ENCODE measurements around the gene KMT2E.
A peak's percentile ranks its signal among the peaks of the same experiment; 100 is the strongest.
"Not testable (repeated sequence)": the region's sequence is repeated elsewhere in the genome, so short reads cannot be mapped to it uniquely, and the experiment has no call there.

Gene KMT2E

GRCh38 chr7:104983578-104984539, 30.1 kb upstream of the KMT2E start:
- DNase-seq: peak; percentile 93

- DNase-seq: peak; percentile 59
Observed at GRCh38 chr7:104984585-104985258, 29.3 kb upstream of the KMT2E start.

DNA sequence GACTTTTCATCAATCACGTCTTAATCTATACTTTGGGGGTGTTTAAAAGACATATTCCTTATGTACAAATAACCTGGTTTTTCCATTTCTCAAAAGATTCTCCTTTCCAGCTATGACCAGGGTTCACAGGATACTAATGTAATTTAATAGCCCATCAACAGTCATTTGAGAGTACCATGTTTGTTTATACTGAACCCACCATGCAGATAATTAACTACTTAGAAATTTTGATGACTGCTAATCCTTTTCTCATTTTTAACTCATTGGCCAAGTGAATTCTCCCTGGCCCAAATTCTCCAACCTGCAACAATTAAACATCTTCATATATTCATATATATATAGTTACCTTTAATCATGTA, 28.8 kb upstream of the KMT2E start:
- peak; percentile 32 for DNase-seq

DNA sequence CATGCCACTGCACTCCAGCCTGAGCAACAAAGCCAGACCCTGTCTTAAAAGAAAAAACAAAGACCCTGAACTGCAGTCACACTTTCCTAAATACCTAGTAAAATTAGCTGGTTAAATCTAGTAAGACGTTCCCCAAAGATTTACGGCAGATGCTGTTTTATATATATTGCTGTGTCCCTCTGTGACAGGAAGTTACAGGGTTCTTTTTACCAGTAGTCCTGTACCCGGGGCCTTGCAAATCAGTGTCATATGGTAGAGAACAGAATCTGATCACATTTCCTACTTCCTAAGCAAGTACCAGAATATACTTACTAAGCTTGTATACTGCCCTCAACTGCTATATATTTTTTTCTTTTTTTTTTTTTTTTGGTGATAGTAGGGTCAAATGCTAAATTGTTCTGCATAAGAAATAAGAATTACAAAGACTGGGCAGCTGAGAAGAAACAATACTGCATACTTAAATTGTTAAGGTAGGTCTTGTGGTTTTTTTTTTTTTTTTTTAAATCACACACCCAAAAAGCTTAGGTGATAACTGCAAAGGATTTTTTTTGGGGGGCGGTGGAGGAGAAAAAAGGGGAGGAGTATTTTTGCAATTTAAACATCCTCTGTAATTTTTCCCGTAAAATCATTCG, 27.3 kb upstream of the KMT2E start:
- no peak for DNase-seq

- DNase-seq: not testable (repeated sequence)
Observed at GRCh38 chr7:104987403-104987802, 26.6 kb upstream of the KMT2E start.

- no peak for DNase-seq
Observed at GRCh38 chr7:104990983-104991382, 23.0 kb upstream of the KMT2E start.

DNA sequence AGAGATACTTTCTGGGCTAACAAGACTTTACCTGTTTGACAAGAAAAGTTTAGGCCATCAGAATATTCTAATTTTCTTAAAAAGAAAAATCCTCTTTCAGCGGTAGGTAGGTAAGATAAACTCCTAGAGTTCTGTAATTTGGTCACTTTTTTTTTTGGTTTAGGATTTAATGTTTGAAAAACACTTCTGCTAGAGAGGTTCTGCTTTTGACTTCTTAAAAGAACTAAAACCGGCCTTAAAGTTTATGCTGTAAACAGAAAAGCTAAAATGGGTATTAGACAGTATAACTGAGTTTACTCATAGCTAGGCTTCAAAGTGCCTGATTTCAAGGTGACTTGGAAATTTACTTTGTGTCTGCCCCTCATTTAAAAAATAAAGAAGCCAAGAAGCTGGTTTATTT, 21.7 kb upstream of the KMT2E start:
- DNase-seq: no peak

GRCh38 chr7:104993217-104993862, 20.7 kb upstream of the KMT2E start:
- DNase-seq: no peak

DNA sequence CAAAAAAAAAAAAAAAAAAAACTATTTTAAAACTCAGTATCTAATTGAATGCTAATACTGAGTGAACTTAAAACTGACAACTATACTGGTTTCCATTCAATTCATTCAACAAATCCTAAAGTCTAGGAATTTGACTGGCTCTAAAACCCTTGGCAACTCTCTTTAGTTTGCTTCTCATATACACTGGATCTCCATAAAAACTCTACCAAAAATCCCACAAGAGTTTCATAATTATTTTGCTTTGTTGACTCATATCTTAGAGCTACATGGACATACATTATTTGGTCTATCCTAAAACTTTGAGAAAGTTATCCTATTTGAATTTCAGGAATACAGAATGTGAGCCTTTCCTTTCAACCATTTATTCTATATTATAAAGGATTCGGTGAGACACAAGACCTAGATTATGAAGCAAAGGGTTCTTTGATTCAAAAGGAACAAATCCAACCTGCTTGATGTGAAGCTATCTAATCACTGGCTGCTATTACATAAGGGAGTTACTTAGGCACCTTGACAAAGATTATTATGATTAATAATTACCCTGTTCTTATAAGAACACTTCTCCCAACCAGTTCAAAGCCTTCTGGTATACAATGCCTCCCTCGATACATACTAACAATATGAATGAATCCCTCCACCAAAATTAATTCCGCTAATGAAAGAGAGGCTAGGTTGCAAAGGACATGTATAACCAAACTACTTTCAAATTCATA, 15.8 kb upstream of the KMT2E start:
- no peak for DNase-seq

- DNase-seq: no peak
Observed at GRCh38 chr7:105000200-105000599, 13.8 kb upstream of the KMT2E start.

DNA sequence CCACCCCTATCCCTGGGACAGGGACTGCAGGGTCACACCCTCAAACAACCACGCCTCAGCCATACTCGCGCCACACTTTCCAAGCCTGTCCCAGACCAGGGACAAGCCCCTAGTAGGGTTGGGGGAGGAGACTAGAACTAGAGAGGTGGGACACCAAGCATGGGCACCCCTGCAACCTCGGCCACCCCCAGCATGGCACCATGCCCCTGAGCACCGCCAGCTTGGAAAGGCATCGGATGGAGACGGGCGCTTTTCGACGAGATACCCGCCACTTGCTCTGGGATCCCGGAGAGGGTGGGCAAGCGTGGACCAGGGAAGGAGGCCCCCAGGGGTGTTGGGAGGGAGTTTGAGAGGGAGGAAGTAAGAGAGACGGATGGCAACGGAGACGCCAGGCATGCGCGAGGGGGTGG, 13.1 kb upstream of the KMT2E start:
- no peak for DNase-seq

DNA sequence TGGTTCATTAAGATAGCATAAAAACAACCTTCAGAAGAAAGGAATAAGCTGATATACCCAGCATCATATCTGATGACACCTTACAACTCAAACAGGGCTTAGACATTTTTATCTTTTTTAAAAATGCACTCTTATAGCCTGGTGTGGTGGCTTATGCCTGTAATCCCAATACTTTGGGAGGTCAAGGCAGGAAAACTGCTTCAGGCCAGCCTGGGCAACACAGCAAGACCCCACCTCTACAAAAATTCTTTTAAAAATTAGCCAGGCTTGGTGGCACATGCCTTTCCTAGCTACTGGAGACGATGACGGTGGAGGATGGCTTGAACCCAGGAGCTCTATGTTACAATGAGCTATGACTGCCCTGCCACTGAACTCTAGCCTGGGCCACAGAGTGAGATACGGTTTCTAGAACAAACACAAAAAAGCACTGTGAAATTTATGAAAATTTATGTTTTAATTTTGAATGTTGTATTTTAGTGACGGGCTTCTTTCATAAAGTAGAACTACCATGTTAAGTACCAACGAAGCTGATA, 12.3 kb upstream of the KMT2E start:
- no peak for DNase-seq

DNA sequence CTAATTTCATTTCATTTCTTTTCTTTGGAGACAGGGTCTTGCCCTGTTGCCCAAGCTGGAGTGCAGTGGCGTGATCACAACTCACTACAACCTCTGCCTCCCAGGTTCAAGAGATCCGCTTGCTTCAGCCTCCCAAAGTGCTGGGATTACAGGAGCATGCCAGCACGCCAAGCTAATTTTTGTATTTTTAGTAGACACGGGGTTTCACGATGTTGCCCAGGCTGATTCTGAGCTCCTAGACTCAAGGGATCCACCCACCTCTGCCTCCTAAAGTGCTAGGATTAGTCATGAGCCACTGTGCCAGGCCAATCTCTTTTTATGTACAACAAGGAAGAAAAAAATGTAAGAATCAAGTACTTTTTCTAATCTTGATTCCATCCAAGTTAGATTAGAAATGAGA, 10.7 kb upstream of the KMT2E start:
- DNase-seq: no peak

DNA sequence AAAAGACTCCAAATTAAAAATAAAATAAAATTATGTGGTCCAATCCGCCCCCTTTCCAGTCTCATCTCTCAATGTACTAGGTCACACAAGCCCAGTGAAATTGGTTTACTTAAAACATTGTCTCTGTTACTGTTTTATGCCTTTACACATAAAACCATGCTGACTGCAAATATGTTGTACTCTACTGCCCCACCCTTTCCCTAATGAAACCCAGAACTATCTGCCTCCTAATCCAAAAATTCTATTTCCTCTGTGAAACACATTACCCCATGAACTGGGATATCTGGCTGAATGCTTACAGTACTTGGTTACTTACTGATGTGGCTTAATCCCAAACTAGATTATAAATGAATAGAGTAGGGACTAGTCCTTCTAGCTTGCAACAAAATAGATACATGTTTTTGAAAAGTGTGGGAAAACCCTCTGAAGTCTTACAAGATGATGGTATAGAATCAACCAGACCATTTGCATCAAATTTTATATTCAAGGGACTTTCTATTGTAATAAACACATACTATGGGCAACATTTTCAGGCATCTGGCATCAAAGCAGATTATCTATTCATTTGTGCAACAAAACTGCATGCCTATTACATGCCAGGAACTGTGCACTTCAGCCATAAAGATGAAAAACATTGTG, 10.0 kb upstream of the KMT2E start:
- no peak for DNase-seq

- not testable (repeated sequence) for DNase-seq
Observed at GRCh38 chr7:105005006-105005405, 9.0 kb upstream of the KMT2E start.

DNA sequence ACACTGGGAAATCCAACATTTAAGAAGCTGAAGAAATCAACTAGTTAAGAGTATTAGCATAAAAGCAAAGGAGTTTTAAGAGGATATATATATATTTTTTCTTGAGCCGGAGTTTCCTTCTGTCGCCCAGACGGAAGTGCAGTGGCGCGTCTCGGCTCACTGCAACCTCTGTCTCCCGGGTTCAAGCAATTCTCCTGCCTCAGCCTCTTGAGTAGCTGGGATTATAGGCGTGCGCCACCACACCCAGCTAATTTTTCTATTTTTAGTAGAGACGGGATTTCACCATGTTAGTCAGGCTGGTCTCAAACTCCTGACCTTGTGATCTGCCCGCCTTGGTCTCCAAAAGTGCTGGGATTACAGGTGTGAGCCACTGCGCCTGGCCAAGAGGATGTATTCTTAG, 8.5 kb upstream of the KMT2E start:
- DNase-seq: not testable (repeated sequence)

DNA sequence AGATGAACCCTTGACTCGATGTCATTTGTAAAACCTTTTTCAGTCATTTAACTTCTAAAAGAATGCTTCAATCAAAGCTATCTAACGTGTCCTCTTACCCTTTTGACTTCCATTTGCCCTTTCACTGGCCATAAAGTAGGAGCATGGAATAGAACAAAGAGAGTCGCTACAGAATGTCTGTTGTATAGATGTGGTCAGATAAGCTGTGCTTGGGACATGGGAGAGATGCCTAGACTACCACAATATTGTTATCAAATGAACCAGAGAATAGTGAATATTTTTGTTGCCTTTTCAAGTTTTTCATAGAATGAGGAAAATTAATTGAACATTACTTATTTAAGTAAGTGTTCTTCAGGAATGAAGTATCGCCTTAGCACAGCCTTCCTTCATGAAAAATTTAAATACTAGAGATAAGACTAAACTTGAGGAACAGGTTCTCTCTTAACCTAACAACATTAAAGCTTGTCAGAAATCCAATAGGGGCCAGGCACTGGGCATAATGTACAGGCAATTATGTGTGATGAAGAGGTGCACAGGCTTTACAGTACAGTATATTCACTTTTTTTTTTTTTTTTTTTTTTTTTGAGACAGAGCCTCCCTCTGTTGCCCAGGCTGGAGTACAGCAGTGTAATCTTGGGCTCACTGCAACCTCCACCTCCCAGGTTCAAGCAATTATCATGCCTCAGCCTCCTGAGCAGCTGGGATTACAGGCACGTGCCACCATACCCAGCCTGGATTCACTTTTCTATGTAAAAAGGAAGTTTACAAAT, 7.5 kb upstream of the KMT2E start:
- no peak for DNase-seq

DNA sequence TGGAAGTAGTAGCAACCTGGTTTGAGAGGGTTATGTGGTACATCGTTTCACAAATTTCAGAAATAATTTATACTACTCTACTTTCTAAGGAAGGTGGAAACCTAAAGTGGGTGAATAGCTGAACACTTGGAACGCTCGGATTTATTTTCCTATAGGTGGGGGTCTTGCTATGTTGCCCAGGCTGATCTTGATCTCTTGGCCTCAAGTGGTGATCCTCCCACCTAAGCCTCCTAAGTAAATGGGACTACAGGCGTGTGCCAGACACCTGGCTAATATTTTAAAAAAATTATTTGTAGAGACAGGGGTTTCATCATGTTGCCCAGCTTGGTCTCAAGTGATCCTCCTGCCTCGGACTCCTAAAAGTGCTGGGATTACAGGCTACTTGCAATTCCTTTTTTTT, 6.7 kb upstream of the KMT2E start:
- DNase-seq: no peak

DNA sequence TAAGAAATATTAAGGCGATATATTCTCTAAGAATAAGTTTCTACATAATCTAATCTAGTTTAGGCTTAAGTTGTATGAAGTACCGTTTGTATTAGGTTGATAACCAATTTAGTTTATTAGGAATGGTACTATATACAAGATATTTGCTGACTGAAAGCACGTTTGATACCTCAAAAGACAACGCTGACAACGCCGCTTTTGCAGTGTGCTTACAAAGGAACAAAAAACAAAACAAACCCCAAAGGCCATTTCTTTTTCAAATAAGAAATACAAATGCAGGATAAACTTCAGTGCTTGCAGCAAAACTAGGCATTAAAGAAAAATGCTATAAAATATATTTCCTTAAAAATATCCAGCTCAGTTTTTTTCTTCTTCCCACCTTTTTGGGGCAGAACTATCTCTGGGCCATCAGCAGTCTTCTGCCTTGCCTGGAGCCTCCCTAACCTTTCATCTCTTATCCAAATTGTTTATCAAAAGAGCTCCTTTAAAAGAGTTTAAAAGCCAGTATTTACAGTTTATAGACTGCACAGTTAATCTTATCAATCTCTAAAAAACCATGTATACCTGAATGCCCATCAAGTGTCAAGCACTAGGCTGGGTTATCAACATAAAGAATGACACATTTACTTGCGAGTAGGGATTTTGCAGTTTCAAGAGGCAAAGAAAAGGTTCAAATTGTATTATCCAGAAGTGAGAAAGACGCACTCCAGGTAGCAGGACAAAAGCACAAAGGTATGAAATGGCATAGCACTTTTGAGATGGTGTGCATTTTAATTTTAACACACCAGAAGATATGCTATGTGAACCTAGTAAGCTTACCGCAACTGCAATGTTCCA, 4.1 kb upstream of the KMT2E start:
- DNase-seq: no peak

DNA sequence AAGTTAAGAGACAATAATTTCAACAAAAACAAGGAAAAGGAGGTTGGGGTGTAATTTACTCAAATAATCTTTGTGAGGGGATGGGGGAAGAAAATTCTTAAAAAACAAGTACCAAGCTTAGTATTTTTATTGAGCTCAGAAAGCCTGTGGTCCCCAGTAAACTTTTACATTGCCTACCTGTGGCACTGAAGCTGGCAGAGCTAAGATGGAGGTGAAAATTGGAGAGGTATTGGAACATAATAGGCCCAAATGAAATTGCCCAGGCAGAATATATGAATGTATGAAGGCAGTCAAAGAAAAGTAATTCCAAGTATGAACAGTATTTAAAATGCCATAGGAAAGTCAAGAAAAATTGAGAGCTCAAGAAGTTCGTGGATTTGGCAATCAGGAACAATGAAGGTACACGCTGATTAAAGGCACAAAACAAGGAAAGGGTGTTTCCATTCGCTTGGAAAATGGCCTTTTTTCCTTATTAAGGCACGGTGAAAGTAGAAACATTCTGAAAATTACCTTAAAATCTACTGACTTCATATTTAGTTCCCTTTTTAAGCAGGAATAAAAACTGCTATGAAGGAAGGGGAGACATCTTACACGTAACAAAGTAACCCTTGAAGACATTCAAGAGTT, 3.4 kb upstream of the KMT2E start:
- peak; percentile 32 for DNase-seq

Measured in NCI-H69 (cell line).